Right renal cortex interstitium (tissue), 3 donors: ENCODE data around the gene ARL8B. TPM values are rescaled to one million over a fixed set of nuclear protein-coding genes. Genes with fewer than 3 reads are reported as not detected.

Source experiments
- DNase-seq, 3 donors: peaks; one replicate each; pipeline ENCODE4 v3.0.0-alpha.2; 2013; ENCODE audit warnings: low read depth in 3 of 3, low spot score in 2 of 3
- polyA plus RNA-seq, 3 donors: library from polyadenylated mRNA; unstranded; fragments of 120-200 nt; gene quantifications; one replicate each; pipeline ENCODE4 v1.2.1, GENCODE V29; 2013; ENCODE audit not compliant: insufficient read length in 3 of 3

ARL8B gene
- polyA plus RNA-seq, 3 donors: 73.7 to 77.5 (median 75.3) TPM

- no peak for DNase-seq
Measured at GRCh38 chr3:5185093-5185673, 63.1 kb downstream of the ARL8B start.

GRCh38 chr3:5186089-5186857 lies 64.2 kb downstream of the ARL8B start:
- no peak for DNase-seq

- no peak for DNase-seq
Measured at GRCh38 chr3:5186858-5187155, 64.7 kb downstream of the ARL8B start.

GRCh38 chr3:5187156-5187919 lies 65.2 kb downstream of the ARL8B start, which contains the start of gene EDEM1:
EDEM1 (plus strand) TSS chr3:5187707; CDS start chr3:5187806, 99 bp downstream.
- DNase-seq: peak; percentile 70 to 89 (median 88)

GRCh38 chr3:5187920-5188418 lies 65.9 kb downstream of the ARL8B start:
- DNase-seq: no peak

- peak in 1 of 3 donors; percentile 32 for DNase-seq
Measured at GRCh38 chr3:5188419-5189221, 66.5 kb downstream of the ARL8B start.

GRCh38 chr3:5190147-5190791 lies 68.2 kb downstream of the ARL8B start:
- no peak for DNase-seq

- no peak for DNase-seq
Measured at GRCh38 chr3:5191555-5192304, 69.6 kb downstream of the ARL8B start.

GRCh38 chr3:5192571-5193365 lies 70.7 kb downstream of the ARL8B start:
- no peak for DNase-seq

GRCh38 chr3:5194341-5194740 lies 72.2 kb downstream of the ARL8B start:
- no peak for DNase-seq

GRCh38 chr3:5194801-5195509 lies 72.9 kb downstream of the ARL8B start:
- no peak for DNase-seq

GRCh38 chr3:5195605-5196004 lies 73.5 kb downstream of the ARL8B start:
- no peak for DNase-seq

GRCh38 chr3:5197022-5197421 lies 74.9 kb downstream of the ARL8B start:
- no peak for DNase-seq

- DNase-seq: no peak
Measured at GRCh38 chr3:5197470-5198312, 75.6 kb downstream of the ARL8B start.

GRCh38 chr3:5198313-5198677 lies 76.2 kb downstream of the ARL8B start:
- DNase-seq: no peak

- no peak for DNase-seq
Measured at GRCh38 chr3:5198986-5199731, 77.1 kb downstream of the ARL8B start.

GRCh38 chr3:5201536-5201935 lies 79.4 kb downstream of the ARL8B start:
- DNase-seq: no peak
